ENCODE results near the gene TRIM41. TPM values are rescaled to one million over a fixed set of nuclear protein-coding genes. Genes with fewer than 3 reads are reported as not detected.
"Not testable (repeated sequence)": the region's sequence is repeated elsewhere in the genome, so short reads cannot be mapped to it uniquely, and the experiment has no call there.

Gene TRIM41
- total RNA-seq, 1 donor from 2014 or later: 39.1 TPM

GRCh38 chr5:181271081-181271480, 48.0 kb downstream of the TRIM41 start:
- peaks cover 15% of the 10 kb centered on the region for H3K4me1 Mint-ChIP-seq
- no peak for TF ChIP-seq CTCF (conservative IDR thresholded peaks at IDR 0.05)
- H3K36me3 Mint-ChIP-seq (ENCODE audit: low read depth): no peaks in the 10 kb centered on the region
- no peak overlapping the region for H3K4me3 Mint-ChIP-seq
- no peaks in the 10 kb centered on the region for H3K9me3 Mint-ChIP-seq
- H3K27ac Mint-ChIP-seq (ENCODE audit: unreplicated experiment): no peak overlapping the region
- H3K27me3 Mint-ChIP-seq (ENCODE audit: low read depth): no peaks in the 10 kb centered on the region
- no peak for DNase-seq (ENCODE audit: low read depth, low spot score)

GRCh38 chr5:181273433-181273744, 50.3 kb downstream of the TRIM41 start:
- peaks cover 10% of the 10 kb centered on the region for H3K27me3 Mint-ChIP-seq (ENCODE audit: low read depth)
- H3K9me3 Mint-ChIP-seq; H3K36me3 Mint-ChIP-seq (ENCODE audit: low read depth); H3K27ac Mint-ChIP-seq (ENCODE audit: unreplicated experiment); H3K4me1 Mint-ChIP-seq: not testable (repeated sequence)
- peak overlapping the region; percentile 49 for H3K4me3 Mint-ChIP-seq
- peak; percentile 30 for DNase-seq (ENCODE audit: low read depth, low spot score)
- peak; percentile 42 for TF ChIP-seq CTCF (conservative IDR thresholded peaks at IDR 0.05)

- TF ChIP-seq CTCF (conservative IDR thresholded peaks at IDR 0.05): no peak
- H3K27me3 Mint-ChIP-seq (ENCODE audit: low read depth): peaks cover 16% of the 10 kb centered on the region
- H3K4me3 Mint-ChIP-seq: no peak overlapping the region
- no peaks in the 10 kb centered on the region for H3K36me3 Mint-ChIP-seq (ENCODE audit: low read depth)
- peaks cover 10% of the 10 kb centered on the region for H3K4me1 Mint-ChIP-seq
- H3K9me3 Mint-ChIP-seq: no peaks in the 10 kb centered on the region
- no peak overlapping the region for H3K27ac Mint-ChIP-seq (ENCODE audit: unreplicated experiment)
- DNase-seq (ENCODE audit: low read depth, low spot score): no peak
Measured at GRCh38 chr5:181280251-181280762, 57.2 kb downstream of the TRIM41 start.

GRCh38 chr5:181281077-181281983, 58.2 kb downstream of the TRIM41 start:
- Mint-ChIP-seq H3K27ac (ENCODE audit: unreplicated experiment) (peak overlapping the region; percentile 88), H3K9me3 (no peaks in the 10 kb centered on the region), H3K4me1 (peaks cover 10% of the 10 kb centered on the region), H3K27me3 (ENCODE audit: low read depth) (peaks cover 14% of the 10 kb centered on the region), H3K36me3 (ENCODE audit: low read depth) (no peaks in the 10 kb centered on the region), H3K4me3 (no peak overlapping the region)
- DNase-seq (ENCODE audit: low read depth, low spot score): peak; percentile 67
- TF ChIP-seq CTCF (conservative IDR thresholded peaks at IDR 0.05): no peak

GRCh38 chr5:181281984-181282316, 58.9 kb downstream of the TRIM41 start:
- H3K27ac Mint-ChIP-seq (ENCODE audit: unreplicated experiment): peak overlapping the region; percentile 88
- DNase-seq (ENCODE audit: low read depth, low spot score): no peak
- H3K36me3 Mint-ChIP-seq (ENCODE audit: low read depth): no peaks in the 10 kb centered on the region
- peaks cover 14% of the 10 kb centered on the region for H3K27me3 Mint-ChIP-seq (ENCODE audit: low read depth)
- no peak for TF ChIP-seq CTCF (conservative IDR thresholded peaks at IDR 0.05)
- H3K4me1 Mint-ChIP-seq: peaks cover 10% of the 10 kb centered on the region
- no peaks in the 10 kb centered on the region for H3K9me3 Mint-ChIP-seq
- no peak overlapping the region for H3K4me3 Mint-ChIP-seq

GRCh38 chr5:181282415-181282814, 59.3 kb downstream of the TRIM41 start:
- not testable (repeated sequence) for H3K27ac Mint-ChIP-seq (ENCODE audit: unreplicated experiment); H3K4me1 Mint-ChIP-seq; DNase-seq (ENCODE audit: low read depth, low spot score); H3K9me3 Mint-ChIP-seq; H3K4me3 Mint-ChIP-seq; H3K36me3 Mint-ChIP-seq (ENCODE audit: low read depth)
- peaks cover 12% of the 10 kb centered on the region for H3K27me3 Mint-ChIP-seq (ENCODE audit: low read depth)

Measured in neural crest cell (in vitro differentiated cells).